Astrocyte (in vitro differentiated cells and primary cell): ENCODE results near the gene PEAK3. TPM values are rescaled to one million over a fixed set of nuclear protein-coding genes. Genes with fewer than 3 reads are reported as not detected.

Source experiments
- DNase-seq: peaks from one replicate; pipeline ENCODE4 v3.0.0-alpha.2; 2010; ENCODE audit warnings: low read depth
- FAIRE-seq: peaks from 2 replicates; lab custom pipeline; 2011; peaks lifted over from hg19 to GRCh38; lab: Jason Lieb, UNC
- H2AFZ ChIP-seq: 2 replicates; pipeline ENCODE4 v1.6.0; 2012; ENCODE audit warnings: low read depth, low read length, inconsistent platforms
- H3K27ac ChIP-seq: 2 replicates; pipeline ENCODE4 v1.5.1; 2011; ENCODE audit warnings: low read depth, low read length, inconsistent platforms
- H3K27me3 ChIP-seq: 2 replicates; pipeline ENCODE4 v1.6.0; 2011; ENCODE audit warnings: low read length, inconsistent platforms; ENCODE audit not compliant: insufficient read depth
- H3K36me3 ChIP-seq: 2 replicates; pipeline ENCODE4 v1.5.1; 2011; ENCODE audit warnings: low read length, inconsistent platforms; ENCODE audit not compliant: insufficient read depth
- H3K4me1 ChIP-seq: 2 replicates; pipeline ENCODE4 v1.5.1; 2011; ENCODE audit warnings: low read length, inconsistent platforms; ENCODE audit not compliant: insufficient read depth
- H3K4me2 ChIP-seq: 2 replicates; pipeline ENCODE4 v1.6.0; 2012; ENCODE audit warnings: low read length, inconsistent platforms
- H3K4me3 ChIP-seq: 2 replicates; pipeline ENCODE4 v1.5.1; 2011; ENCODE audit warnings: low read depth, mild to moderate bottlenecking, low read length, inconsistent platforms; ENCODE audit not compliant: insufficient read depth
- H3K79me2 ChIP-seq: 2 replicates; pipeline ENCODE4 v1.6.0; 2012; ENCODE audit warnings: mild to moderate bottlenecking, low read length, inconsistent platforms; ENCODE audit not compliant: insufficient read depth
- H3K9ac ChIP-seq: 2 replicates; pipeline ENCODE4 v1.6.0; 2012; ENCODE audit warnings: mild to moderate bottlenecking, low read length, inconsistent platforms
- H3K9me3 ChIP-seq: 2 replicates; pipeline ENCODE4 v1.5.1; 2012; ENCODE audit warnings: low read depth, mild to moderate bottlenecking, low read length, inconsistent platforms; ENCODE audit not compliant: insufficient read depth
- H4K20me1 ChIP-seq: 2 replicates; pipeline ENCODE4 v1.6.0; 2012; ENCODE audit warnings: low read length, inconsistent platforms; ENCODE audit not compliant: insufficient read depth
- H3K27ac Mint-ChIP-seq: one replicate; pipeline ENCODE4 v1.8.0; 2021; ENCODE audit warnings: mild to moderate bottlenecking, mixed read lengths; ENCODE audit not compliant: unreplicated experiment
- H3K27me3 Mint-ChIP-seq: one replicate; pipeline ENCODE4 v1.8.0; 2021; ENCODE audit warnings: low read depth, mixed read lengths; ENCODE audit not compliant: unreplicated experiment
- H3K36me3 Mint-ChIP-seq: one replicate; pipeline ENCODE4 v1.8.0; 2021; ENCODE audit warnings: low read depth, mixed read lengths; ENCODE audit not compliant: unreplicated experiment
- H3K4me1 Mint-ChIP-seq: one replicate; pipeline ENCODE4 v1.8.0; 2021; ENCODE audit warnings: low read depth, mixed read lengths; ENCODE audit not compliant: unreplicated experiment
- H3K4me3 Mint-ChIP-seq: one replicate; pipeline ENCODE4 v1.8.0; 2021; ENCODE audit warnings: mild to moderate bottlenecking, moderate library complexity, mixed read lengths; ENCODE audit not compliant: unreplicated experiment
- H3K9me3 Mint-ChIP-seq: one replicate; pipeline ENCODE4 v1.8.0; 2021; ENCODE audit warnings: mild to moderate bottlenecking, mixed read lengths; ENCODE audit not compliant: unreplicated experiment
- CTCF ChIP-seq: IDR thresholded peaks from 2 replicates; pipeline ENCODE4 v1.5.1; 2011; ENCODE audit warnings: low read depth, mild to moderate bottlenecking, inconsistent platforms, low read length, moderate library complexity; ENCODE audit not compliant: insufficient read depth
- EZH2 ChIP-seq: IDR thresholded peaks from 2 replicates; pipeline ENCODE4 v1.6.1; 2012; ENCODE audit warnings: mild to moderate bottlenecking, low read length, inconsistent platforms; ENCODE audit not compliant: insufficient read depth
- total RNA-seq: library from RNA; stranded (reverse); gene quantifications from 2 replicates; pipeline ENCODE4 v1.2.1, GENCODE V29; 2021

Gene PEAK3
- total RNA-seq, 1 donor from 2014 or later, result 0.18 TPM

GRCh38 chr19:2276429-2276986 is 5.5 kb downstream of the PEAK3 start:
- Histone ChIP-seq H3K27me3 (no peaks in the 10 kb centered on the region), H3K4me2 (no peak overlapping the region), H3K36me3 (peaks cover 3% of the 10 kb centered on the region), H3K4me3 (no peak overlapping the region), H3K4me1 (peaks cover 21% of the 10 kb centered on the region), H3K27ac (no peak overlapping the region), H3K9ac (no peak overlapping the region), H2AFZ (no peak overlapping the region), H3K9me3 (no peaks in the 10 kb centered on the region), H3K79me2 (peaks cover 41% of the 10 kb centered on the region), H4K20me1 (peaks cover 51% of the 10 kb centered on the region)
- Mint-ChIP-seq H3K9me3 (no peaks in the 10 kb centered on the region), H3K4me1 (peaks cover 14% of the 10 kb centered on the region), H3K27me3 (no peaks in the 10 kb centered on the region), H3K36me3 (peaks cover 11% of the 10 kb centered on the region), H3K27ac (no peak overlapping the region), H3K4me3 (no peak overlapping the region)
- no peak for TF ChIP-seq CTCF
- no peak for TF ChIP-seq EZH2
- DNase-seq (no peak), FAIRE-seq (no peak)

- no peaks in the 10 kb centered on the region for H3K9me3 ChIP-seq
- Mint-ChIP-seq H3K9me3 (no peaks in the 10 kb centered on the region), H3K27me3 (no peaks in the 10 kb centered on the region), H3K36me3 (peaks cover 14% of the 10 kb centered on the region), H3K4me1 (peaks cover 14% of the 10 kb centered on the region), H3K4me3 (no peak overlapping the region), H3K27ac (no peak overlapping the region)
- TF ChIP-seq CTCF, result no peak
- no peak for TF ChIP-seq EZH2
- H2AFZ ChIP-seq, result no peak overlapping the region
- DNase-seq, result no peak
- H3K79me2 ChIP-seq, result peaks cover 48% of the 10 kb centered on the region
- FAIRE-seq, result no peak
- peaks cover 25% of the 10 kb centered on the region for H3K4me1 ChIP-seq
- H3K4me3 ChIP-seq, result no peak overlapping the region
- no peak overlapping the region for H3K4me2 ChIP-seq
- no peak overlapping the region for H3K27ac ChIP-seq
- peaks cover 58% of the 10 kb centered on the region for H4K20me1 ChIP-seq
- peaks cover 3% of the 10 kb centered on the region for H3K36me3 ChIP-seq
- no peaks in the 10 kb centered on the region for H3K27me3 ChIP-seq
- H3K9ac ChIP-seq, result peak overlapping the region; percentile 10
Observed at GRCh38 chr19:2275588-2276428, 6.2 kb downstream of the PEAK3 start.
